ENCODE results near the gene LRRC56. TPM values are rescaled to one million over a fixed set of nuclear protein-coding genes. Genes with fewer than 3 reads are reported as not detected.

Gene LRRC56
- total RNA-seq, 2 donors from 2014 or later = 2.8 to 3.2 TPM

GRCh38 chr11:584287-584686 is 47.0 kb downstream of the LRRC56 start:
- no peaks in the 10 kb centered on the region for H3K9me3 ChIP-seq
- no peak overlapping the region for H3K4me3 ChIP-seq
- H3K4me1 ChIP-seq = no peaks in the 10 kb centered on the region
- no peak for TF ChIP-seq CTCF (IDR thresholded peaks at IDR 0.05)
- no peak overlapping the region for H3K9ac ChIP-seq (ENCODE audit: low read depth in 2 of 2, low read length in 2 of 2)
- H3K27ac ChIP-seq = no peak overlapping the region
- peaks cover 12% of the 10 kb centered on the region for H3K36me3 ChIP-seq
- intact Hi-C loops (cut with DNase I) = no loop called here
- no peak for DNase-seq
- no peaks in the 10 kb centered on the region for H3K27me3 ChIP-seq

- intact Hi-C loops (cut with DNase I) = no loop called here
- H3K9ac ChIP-seq (ENCODE audit: low read depth in 2 of 2, low read length in 2 of 2) = no peak overlapping the region
- H3K4me3 ChIP-seq = no peak overlapping the region
- peaks cover 12% of the 10 kb centered on the region for H3K36me3 ChIP-seq
- no peak overlapping the region for H3K27ac ChIP-seq
- H3K9me3 ChIP-seq = no peaks in the 10 kb centered on the region
- DNase-seq = no peak
- no peaks in the 10 kb centered on the region for H3K27me3 ChIP-seq
- no peaks in the 10 kb centered on the region for H3K4me1 ChIP-seq
- no peak for TF ChIP-seq CTCF (IDR thresholded peaks at IDR 0.05)
These were observed 49.3 kb downstream of the LRRC56 start for GRCh38 chr11:586376-587316.

GRCh38 chr11:587546-587945 is 50.2 kb downstream of the LRRC56 start:
- H3K36me3 ChIP-seq = peaks cover 13% of the 10 kb centered on the region
- no peak overlapping the region for H3K9ac ChIP-seq (ENCODE audit: low read depth in 2 of 2, low read length in 2 of 2)
- DNase-seq = no peak
- no peaks in the 10 kb centered on the region for H3K9me3 ChIP-seq
- H3K4me1 ChIP-seq = no peaks in the 10 kb centered on the region
- no peaks in the 10 kb centered on the region for H3K27me3 ChIP-seq
- H3K4me3 ChIP-seq = no peak overlapping the region
- no peak for TF ChIP-seq CTCF (IDR thresholded peaks at IDR 0.05)
- H3K27ac ChIP-seq = no peak overlapping the region
- intact Hi-C loops (cut with DNase I) = no loop called here

GRCh38 chr11:587978-588380 is 50.7 kb downstream of the LRRC56 start:
- Histone ChIP-seq H3K9ac (ENCODE audit: low read depth in 2 of 2, low read length in 2 of 2) (no peak overlapping the region), H3K27ac (no peak overlapping the region), H3K4me1 (no peaks in the 10 kb centered on the region), H3K36me3 (peaks cover 17% of the 10 kb centered on the region), H3K27me3 (no peaks in the 10 kb centered on the region), H3K4me3 (no peak overlapping the region), H3K9me3 (no peaks in the 10 kb centered on the region)
- intact Hi-C loops (cut with DNase I) = no loop called here
- DNase-seq = no peak
- TF ChIP-seq CTCF (IDR thresholded peaks at IDR 0.05) = no peak

- Histone ChIP-seq H3K9me3 (no peaks in the 10 kb centered on the region), H3K4me1 (no peaks in the 10 kb centered on the region), H3K4me3 (no peak overlapping the region), H3K27me3 (no peaks in the 10 kb centered on the region), H3K36me3 (peaks cover 25% of the 10 kb centered on the region), H3K27ac (no peak overlapping the region), H3K9ac (ENCODE audit: low read depth in 2 of 2, low read length in 2 of 2) (no peak overlapping the region)
- TF ChIP-seq CTCF (IDR thresholded peaks at IDR 0.05) = no peak
- intact Hi-C loops (cut with DNase I) = no loop called here
- no peak for DNase-seq
These were observed 52.5 kb downstream of the LRRC56 start for GRCh38 chr11:589798-590197.
